ENCODE measurements around the gene PANX3. TPM values are rescaled to one million over a fixed set of nuclear protein-coding genes. Genes with fewer than 3 reads are reported as not detected.

The PANX3 gene
- total and polyA plus RNA-seq, 9 of the 15 experiments (the other 6 are each of a cell fraction or from before 2014, with no cell fraction given) = 0.09 to 0.69 (median 0.39) TPM

Small RNA genes lying within 50 kb of the gene (small RNA-seq; reads per million reads assigned to genes)
- gene RNA5SP352 = not detected

Other genes with a start within 250 kb of the PANX3 start
Only the 7 nearest of the 13 such genes appear.
- gene OR8B12, start 67.8 kb upstream of the PANX3 start, total RNA-seq (2014; rRNA removed) = not detected in 2 replicates
- gene OR8B12, start 67.8 kb upstream of the PANX3 start, total RNA-seq (2014; rRNA removed; fragmentation: Illumina TruSeq; extraction: Trizol) = not detected in 2 replicates
- gene OR8B12, start 67.8 kb upstream of the PANX3 start, total RNA-seq (2015; rRNA removed; fragmentation: Illumina TruSeq; extraction: Trizol) = not detected in 2 replicates
- gene OR8B12, start 67.8 kb upstream of the PANX3 start, total RNA-seq (2021) = not detected in 2 replicates
- gene OR8B12, start 67.8 kb upstream of the PANX3 start, polyA plus RNA-seq (2011; rRNA removed) = not detected in 2 replicates
- gene OR8B12, start 67.8 kb upstream of the PANX3 start, polyA plus RNA-seq (2014; fragmentation: Illumina TruSeq; extraction: Trizol) = not detected in 2 replicates
- gene OR8B12, start 67.8 kb upstream of the PANX3 start, polyA plus RNA-seq (2014; fragmentation: Nextera tagmentation; extraction: Ambion mirVana) = under 1 TPM in 1 of 2 experiments, not detected in 1; 0.06 TPM
- not detected in 2 replicates for gene OR8B12, start 67.8 kb upstream of the PANX3 start, polyA plus RNA-seq (2014; rRNA removed)
- 0.27 and 0.33 TPM in 2 replicates for gene OR8A1, start 41.4 kb upstream of the PANX3 start, total RNA-seq (2014; rRNA removed)
- gene OR8A1, start 41.4 kb upstream of the PANX3 start, total RNA-seq (2014; rRNA removed; fragmentation: Illumina TruSeq; extraction: Trizol) = 1.5 and 2.0 TPM in 2 replicates
- 2.3 and 2.7 TPM in 2 replicates for gene OR8A1, start 41.4 kb upstream of the PANX3 start, total RNA-seq (2015; rRNA removed; fragmentation: Illumina TruSeq; extraction: Trizol)
- gene OR8A1, start 41.4 kb upstream of the PANX3 start, total RNA-seq (2021) = 1.4 and 1.7 TPM in 2 replicates
- 1.5 and 2.6 TPM in 2 replicates for gene OR8A1, start 41.4 kb upstream of the PANX3 start, polyA plus RNA-seq (2011; rRNA removed)
- 1.4 and 1.9 TPM in 2 replicates for gene OR8A1, start 41.4 kb upstream of the PANX3 start, polyA plus RNA-seq (2014; fragmentation: Illumina TruSeq; extraction: Trizol)
- gene OR8A1, start 41.4 kb upstream of the PANX3 start, polyA plus RNA-seq (2014; fragmentation: Nextera tagmentation; extraction: Ambion mirVana) = under 1 TPM; 0.48 to 0.63 TPM
- 0.46 and 1.0 TPM in 2 replicates for gene OR8A1, start 41.4 kb upstream of the PANX3 start, polyA plus RNA-seq (2014; rRNA removed)
- 16.3 and 23.4 TPM in 2 replicates for gene TBRG1, start 11.4 kb downstream of the PANX3 start, total RNA-seq (2014; rRNA removed)
- 16.0 and 19.7 TPM in 2 replicates for gene TBRG1, start 11.4 kb downstream of the PANX3 start, total RNA-seq (2014; rRNA removed; fragmentation: Illumina TruSeq; extraction: Trizol)
- gene TBRG1, start 11.4 kb downstream of the PANX3 start, total RNA-seq (2015; rRNA removed; fragmentation: Illumina TruSeq; extraction: Trizol) = 20.2 and 20.5 TPM in 2 replicates
- gene TBRG1, start 11.4 kb downstream of the PANX3 start, total RNA-seq (2021) = 21.0 and 25.2 TPM in 2 replicates
- gene TBRG1, start 11.4 kb downstream of the PANX3 start, polyA plus RNA-seq (2011; rRNA removed) = 24.0 and 30.0 TPM in 2 replicates
- gene TBRG1, start 11.4 kb downstream of the PANX3 start, polyA plus RNA-seq (2014; fragmentation: Illumina TruSeq; extraction: Trizol) = 20.4 and 20.5 TPM in 2 replicates
- gene TBRG1, start 11.4 kb downstream of the PANX3 start, polyA plus RNA-seq (2014; fragmentation: Nextera tagmentation; extraction: Ambion mirVana) = 10 to 100 TPM in 1 of 2 experiments, 1 to 10 TPM in 1; 8.7 to 11.5 TPM
- 20.3 and 28.7 TPM in 2 replicates for gene TBRG1, start 11.4 kb downstream of the PANX3 start, polyA plus RNA-seq (2014; rRNA removed)
- 1.7 and 2.4 TPM in 2 replicates for gene SIAE, start 62.3 kb downstream of the PANX3 start, total RNA-seq (2014; rRNA removed)
- gene SIAE, start 62.3 kb downstream of the PANX3 start, total RNA-seq (2014; rRNA removed; fragmentation: Illumina TruSeq; extraction: Trizol) = 3.7 and 3.8 TPM in 2 replicates
- 2.6 and 3.4 TPM in 2 replicates for gene SIAE, start 62.3 kb downstream of the PANX3 start, total RNA-seq (2015; rRNA removed; fragmentation: Illumina TruSeq; extraction: Trizol)
- gene SIAE, start 62.3 kb downstream of the PANX3 start, total RNA-seq (2021) = 5.4 and 7.5 TPM in 2 replicates
- gene SIAE, start 62.3 kb downstream of the PANX3 start, polyA plus RNA-seq (2011; rRNA removed) = 7.9 and 9.6 TPM in 2 replicates
- 5.6 and 6.4 TPM in 2 replicates for gene SIAE, start 62.3 kb downstream of the PANX3 start, polyA plus RNA-seq (2014; fragmentation: Illumina TruSeq; extraction: Trizol)
- gene SIAE, start 62.3 kb downstream of the PANX3 start, polyA plus RNA-seq (2014; fragmentation: Nextera tagmentation; extraction: Ambion mirVana) = 1 to 10 TPM in 1 of 2 experiments, under 1 TPM in 1; 0.89 to 1.2 TPM
- 4.1 and 6.7 TPM in 2 replicates for gene SIAE, start 62.3 kb downstream of the PANX3 start, polyA plus RNA-seq (2014; rRNA removed)
- gene SPA17, start 62.5 kb downstream of the PANX3 start, total RNA-seq (2014; rRNA removed) = 6.8 and 10.6 TPM in 2 replicates
- 16.7 and 19.6 TPM in 2 replicates for gene SPA17, start 62.5 kb downstream of the PANX3 start, total RNA-seq (2014; rRNA removed; fragmentation: Illumina TruSeq; extraction: Trizol)
- 15.9 and 16.1 TPM in 2 replicates for gene SPA17, start 62.5 kb downstream of the PANX3 start, total RNA-seq (2015; rRNA removed; fragmentation: Illumina TruSeq; extraction: Trizol)
- gene SPA17, start 62.5 kb downstream of the PANX3 start, total RNA-seq (2021) = 5.7 and 6.0 TPM in 2 replicates
- 9.4 and 19.3 TPM in 2 replicates for gene SPA17, start 62.5 kb downstream of the PANX3 start, polyA plus RNA-seq (2011; rRNA removed)
- gene SPA17, start 62.5 kb downstream of the PANX3 start, polyA plus RNA-seq (2014; fragmentation: Illumina TruSeq; extraction: Trizol) = 19.2 and 19.5 TPM in 2 replicates
- gene SPA17, start 62.5 kb downstream of the PANX3 start, polyA plus RNA-seq (2014; fragmentation: Nextera tagmentation; extraction: Ambion mirVana) = 1 to 10 TPM; 9.0 to 9.9 TPM
- 12.6 and 14.0 TPM in 2 replicates for gene SPA17, start 62.5 kb downstream of the PANX3 start, polyA plus RNA-seq (2014; rRNA removed)
- 2.0 and 3.8 TPM in 2 replicates for gene NRGN, start 128.5 kb downstream of the PANX3 start, total RNA-seq (2014; rRNA removed)
- gene NRGN, start 128.5 kb downstream of the PANX3 start, total RNA-seq (2014; rRNA removed; fragmentation: Illumina TruSeq; extraction: Trizol) = 0.29 and 0.61 TPM in 2 replicates
- 0.72 and 1.3 TPM in 2 replicates for gene NRGN, start 128.5 kb downstream of the PANX3 start, total RNA-seq (2015; rRNA removed; fragmentation: Illumina TruSeq; extraction: Trizol)
- gene NRGN, start 128.5 kb downstream of the PANX3 start, total RNA-seq (2021) = 6.8 and 7.8 TPM in 2 replicates
- gene NRGN, start 128.5 kb downstream of the PANX3 start, polyA plus RNA-seq (2011; rRNA removed) = 3.4 and 4.1 TPM in 2 replicates
- gene NRGN, start 128.5 kb downstream of the PANX3 start, polyA plus RNA-seq (2014; fragmentation: Illumina TruSeq; extraction: Trizol) = 3.5 and 4.5 TPM in 2 replicates
- gene NRGN, start 128.5 kb downstream of the PANX3 start, polyA plus RNA-seq (2014; fragmentation: Nextera tagmentation; extraction: Ambion mirVana) = not detected
- gene NRGN, start 128.5 kb downstream of the PANX3 start, polyA plus RNA-seq (2014; rRNA removed) = 3.2 and 5.7 TPM in 2 replicates
- not detected in 2 replicates for gene VSIG2, start 140.8 kb downstream of the PANX3 start, total RNA-seq (2014; rRNA removed)
- gene VSIG2, start 140.8 kb downstream of the PANX3 start, total RNA-seq (2014; rRNA removed; fragmentation: Illumina TruSeq; extraction: Trizol) = not detected in 2 replicates
- gene VSIG2, start 140.8 kb downstream of the PANX3 start, total RNA-seq (2015; rRNA removed; fragmentation: Illumina TruSeq; extraction: Trizol) = not detected in 2 replicates
- not detected in 2 replicates for gene VSIG2, start 140.8 kb downstream of the PANX3 start, total RNA-seq (2021)
- gene VSIG2, start 140.8 kb downstream of the PANX3 start, polyA plus RNA-seq (2011; rRNA removed) = not detected in 2 replicates
- not detected in 2 replicates for gene VSIG2, start 140.8 kb downstream of the PANX3 start, polyA plus RNA-seq (2014; fragmentation: Illumina TruSeq; extraction: Trizol)
- gene VSIG2, start 140.8 kb downstream of the PANX3 start, polyA plus RNA-seq (2014; fragmentation: Nextera tagmentation; extraction: Ambion mirVana) = not detected
- not detected in 2 replicates for gene VSIG2, start 140.8 kb downstream of the PANX3 start, polyA plus RNA-seq (2014; rRNA removed)

All from K562 (cell line).